GM18505 (cell line): ENCODE results near the gene EML6.
"Not testable (repeated sequence)": the region's sequence is repeated elsewhere in the genome, so short reads cannot be mapped to it uniquely, and the experiment has no call there.

ENCODE experiments used
- ATAC-seq: cut with Tn5 transposase; IDR thresholded peaks from one replicate; pipeline ENCODE4 v1.9.1; 2021; ENCODE audit not compliant: unreplicated experiment
- POLR2A ChIP-seq: IDR thresholded peaks from 4 replicates; pipeline ENCODE4 v1.6.1; 2011; ENCODE audit warnings: borderline replicate concordance; ENCODE audit not compliant: insufficient read depth, insufficient read length; ENCODE audit errors: extremely low read depth

Gene EML6

GRCh38 chr2:54984476-54984875 lies 261.0 kb downstream of the EML6 start:
- no peak for TF ChIP-seq POLR2A
- no peak for ATAC-seq

DNA sequence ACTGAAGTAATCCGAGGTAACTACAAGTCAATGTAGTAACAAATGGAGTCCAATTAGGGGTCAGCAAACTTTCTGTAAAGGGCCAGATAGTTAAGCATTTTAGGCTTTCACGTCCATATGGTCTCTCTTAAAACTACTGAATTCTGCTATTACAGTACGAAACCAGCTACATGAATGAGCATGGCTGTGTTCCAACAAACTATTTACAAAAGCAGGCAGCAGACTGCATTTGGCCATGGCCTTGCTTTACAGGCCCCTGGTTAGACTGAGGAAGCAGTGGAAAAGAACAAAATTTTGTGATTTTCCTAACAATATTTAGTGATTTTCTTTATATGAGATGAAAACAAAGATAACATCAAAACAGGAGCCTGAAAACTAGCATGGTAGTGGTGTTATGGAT lies 262.8 kb downstream of the EML6 start:
- no peak for ATAC-seq
- no peak for TF ChIP-seq POLR2A

DNA sequence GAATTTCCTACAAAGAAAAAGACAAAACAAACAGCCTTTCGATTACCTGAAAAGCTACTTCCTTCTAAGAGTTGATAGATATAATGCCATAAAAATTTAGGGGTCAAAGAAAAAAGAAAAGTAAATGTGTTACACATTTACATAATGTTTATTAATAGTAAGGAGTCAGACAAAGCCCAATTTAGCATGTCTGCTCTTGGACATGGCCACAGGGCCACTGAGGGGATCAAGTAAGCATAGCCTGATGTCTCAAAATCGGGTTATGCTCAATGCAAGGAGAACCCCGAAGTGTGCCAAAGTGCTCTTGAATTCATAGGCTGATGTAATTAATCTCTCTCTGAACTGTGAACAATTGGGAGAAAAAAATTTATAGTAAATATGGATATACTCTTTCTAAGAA lies 265.1 kb downstream of the EML6 start:
- ATAC-seq, result no peak
- TF ChIP-seq POLR2A, result no peak

DNA sequence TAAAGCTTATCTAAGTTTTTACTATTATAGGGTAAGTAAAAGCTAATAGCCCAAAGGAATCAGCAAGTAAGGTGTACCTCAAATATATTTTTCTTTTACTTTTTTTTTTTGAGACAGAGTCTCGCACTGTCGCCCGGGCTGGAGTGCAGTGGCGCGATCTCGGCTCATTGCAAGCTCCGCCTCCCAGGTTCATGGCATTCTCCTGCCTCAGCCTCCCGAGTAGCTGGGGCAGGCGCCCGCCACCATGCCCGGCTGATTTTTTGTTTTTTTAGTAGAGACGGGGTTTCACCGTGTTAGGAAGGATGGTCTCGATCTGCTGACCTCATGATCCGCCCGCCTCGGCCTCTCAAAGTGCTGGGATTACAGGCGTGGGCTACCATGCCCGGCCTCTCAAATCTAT lies 267.2 kb downstream of the EML6 start:
- ATAC-seq, result not testable (repeated sequence)

DNA sequence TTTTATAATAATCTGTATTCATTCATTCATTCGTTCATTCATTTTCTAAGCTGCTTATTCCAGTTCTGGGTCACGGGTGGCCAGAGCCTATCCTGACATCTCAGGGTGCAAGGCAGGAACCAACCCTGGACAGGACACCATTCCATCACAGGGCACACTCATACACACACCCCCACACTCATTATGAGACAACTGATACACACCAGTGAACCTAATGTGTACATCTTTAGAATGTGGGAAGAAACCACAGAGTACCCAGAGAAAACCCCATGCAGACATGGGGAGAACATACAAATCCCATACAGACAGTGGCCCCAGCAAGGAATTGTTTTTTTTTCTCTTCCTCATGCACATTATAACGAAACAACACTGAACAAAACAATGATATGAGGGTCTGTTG lies 272.1 kb downstream of the EML6 start:
- peak; percentile 60 for ATAC-seq
- TF ChIP-seq POLR2A, result no peak

DNA sequence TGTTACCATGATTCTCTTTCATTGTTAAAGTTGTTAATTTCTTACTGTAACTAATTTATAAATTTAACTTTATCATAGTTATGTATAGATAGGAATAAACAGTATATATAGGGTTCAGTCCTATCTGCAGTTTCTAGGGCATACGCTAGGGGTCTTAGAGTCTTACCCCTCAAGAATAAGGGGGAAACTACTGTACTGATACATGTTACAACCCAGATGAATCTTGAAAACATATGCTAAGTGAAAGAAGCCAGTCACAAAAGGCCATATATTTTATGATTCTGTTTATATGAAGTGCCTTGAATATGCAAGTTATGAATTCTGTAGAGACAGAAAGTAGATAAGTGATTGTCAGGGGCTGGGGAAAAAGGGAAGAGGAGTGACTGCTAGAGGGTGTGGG lies 274.4 kb downstream of the EML6 start:
- ATAC-seq, result no peak
- TF ChIP-seq POLR2A, result no peak

- no peak for ATAC-seq
- TF ChIP-seq POLR2A, result no peak
Observed at GRCh38 chr2:54999182-54999581, 275.7 kb downstream of the EML6 start.

DNA sequence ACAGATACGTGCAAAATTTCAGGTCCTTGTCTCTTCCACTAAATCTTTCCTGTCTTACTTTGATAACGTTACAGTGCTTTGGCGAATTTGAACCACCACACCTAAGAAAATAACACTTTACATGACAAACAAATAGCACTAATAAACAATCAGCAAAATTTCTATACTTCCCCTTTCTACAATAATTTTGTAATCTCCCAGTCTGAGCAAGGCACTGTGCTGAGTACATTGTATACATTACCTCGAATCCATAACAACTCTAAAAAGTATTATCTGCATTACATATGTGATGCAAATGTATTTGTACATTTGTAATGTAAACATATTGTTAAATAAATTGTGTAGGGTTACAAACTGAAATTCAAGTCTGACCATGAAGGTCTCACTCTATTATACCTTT lies 276.9 kb downstream of the EML6 start:
- no peak for ATAC-seq
- TF ChIP-seq POLR2A, result no peak

DNA sequence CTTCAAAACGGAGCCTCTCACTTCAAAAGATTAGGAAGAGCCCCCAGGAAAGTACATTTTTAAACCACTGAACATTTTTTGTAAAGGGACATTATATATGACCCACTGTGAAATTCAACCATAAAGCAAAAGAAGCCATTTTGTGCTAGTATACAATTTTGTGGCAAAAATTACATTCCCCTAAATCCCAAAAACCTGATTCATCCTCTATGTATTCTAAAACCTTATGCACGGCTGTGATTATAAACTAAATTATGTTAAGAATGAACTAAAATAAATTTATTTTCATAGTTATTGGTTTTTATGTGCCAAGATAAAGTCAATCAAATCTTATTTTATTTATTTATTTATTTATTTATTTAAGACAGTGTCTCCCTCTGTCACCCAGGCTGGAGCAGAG lies 278.3 kb downstream of the EML6 start:
- ATAC-seq, result no peak
- TF ChIP-seq POLR2A, result no peak

DNA sequence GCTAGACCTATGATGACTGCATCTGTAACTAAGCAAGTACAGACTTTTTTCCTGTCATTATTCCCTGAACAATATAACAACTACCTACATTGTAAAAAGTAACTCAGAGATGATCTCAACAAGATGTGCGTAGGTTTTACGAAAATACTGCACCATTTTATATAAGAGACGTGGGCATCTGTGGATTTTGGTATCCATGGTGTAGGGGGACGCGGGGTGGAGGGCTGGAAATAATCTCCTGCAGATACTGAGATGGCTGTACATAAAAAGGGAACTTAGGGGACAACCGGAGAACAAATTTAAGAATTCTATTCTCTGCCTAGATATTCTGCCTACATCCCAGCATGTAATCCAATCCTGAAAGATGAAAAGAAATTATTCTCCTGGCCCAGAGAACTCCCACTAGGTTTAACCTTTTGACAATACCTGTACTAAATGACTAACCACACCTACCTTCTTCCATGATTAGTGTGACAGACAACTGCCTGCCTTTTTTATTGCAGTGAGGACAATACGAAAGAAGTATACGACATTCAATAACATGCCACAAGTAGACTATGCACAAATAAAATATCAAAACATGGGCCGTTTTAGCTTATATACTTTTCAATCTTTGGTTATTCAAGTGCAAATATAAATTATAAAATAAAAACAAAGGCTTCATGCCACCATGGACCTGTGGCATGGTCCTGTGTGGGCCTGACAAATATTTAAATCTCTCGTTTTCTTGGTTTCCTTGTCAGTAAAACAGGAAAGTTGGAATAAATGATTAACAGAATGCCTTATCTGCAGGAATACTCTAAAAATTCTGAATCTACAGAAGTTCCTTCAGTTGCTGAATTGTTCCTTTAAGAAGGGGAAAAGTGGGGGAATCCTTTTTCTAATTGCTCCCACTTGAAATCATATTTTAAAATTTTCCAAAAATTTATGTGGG lies 280.5 kb downstream of the EML6 start:
- no peak for TF ChIP-seq POLR2A
- ATAC-seq, result no peak

DNA sequence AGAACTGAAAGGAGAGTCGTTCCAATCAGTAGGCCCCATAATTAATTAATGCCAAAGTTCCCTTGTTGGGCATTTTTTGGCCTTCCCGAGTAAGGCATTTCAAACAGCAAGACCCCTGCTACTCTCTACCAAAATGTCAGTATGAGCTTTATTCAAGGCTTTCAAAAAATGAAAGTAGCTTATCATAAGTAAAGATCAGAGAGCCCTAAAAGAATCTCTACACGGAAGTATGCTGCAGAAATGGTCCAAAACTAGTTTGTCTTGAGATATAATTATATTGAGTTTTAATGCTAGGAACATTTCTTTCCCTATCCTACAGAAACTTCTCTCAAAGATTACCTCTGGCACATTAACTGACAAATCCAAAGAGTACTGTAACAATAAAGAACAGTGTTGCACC lies 282.8 kb downstream of the EML6 start:
- no peak for TF ChIP-seq POLR2A
- ATAC-seq, result no peak

GRCh38 chr2:55009277-55010060 lies 286.0 kb downstream of the EML6 start:
- TF ChIP-seq POLR2A, result no peak
- peak; percentile 19 for ATAC-seq

- TF ChIP-seq POLR2A, result no peak
- ATAC-seq, result peak; percentile 96
Observed at GRCh38 chr2:55010149-55010591, 286.7 kb downstream of the EML6 start.

DNA sequence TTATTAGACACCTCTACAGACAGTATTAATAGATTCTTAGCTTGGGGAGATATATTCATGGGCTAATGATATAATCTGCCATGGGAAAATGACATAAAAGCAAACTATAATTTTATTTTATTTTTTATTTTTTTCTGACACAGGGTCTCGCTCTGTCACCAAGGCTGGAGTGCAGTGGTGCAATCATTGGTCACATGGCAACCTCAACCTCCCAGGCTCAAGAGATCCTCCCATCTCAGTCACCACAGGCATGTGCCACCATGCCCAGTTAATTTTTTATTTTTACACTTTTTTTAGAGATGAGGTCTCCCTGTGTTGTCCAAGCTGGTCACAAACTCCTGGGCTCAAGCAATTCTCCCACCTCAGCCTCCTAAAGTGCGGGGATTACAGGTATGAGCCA lies 287.5 kb downstream of the EML6 start:
- no peak for ATAC-seq

More for the DNA sequence above, 287.5 kb downstream of the EML6 start:
- no peak for TF ChIP-seq POLR2A
